Measurements from ENCODE around the gene SOD1.

Gene SOD1

DNA sequence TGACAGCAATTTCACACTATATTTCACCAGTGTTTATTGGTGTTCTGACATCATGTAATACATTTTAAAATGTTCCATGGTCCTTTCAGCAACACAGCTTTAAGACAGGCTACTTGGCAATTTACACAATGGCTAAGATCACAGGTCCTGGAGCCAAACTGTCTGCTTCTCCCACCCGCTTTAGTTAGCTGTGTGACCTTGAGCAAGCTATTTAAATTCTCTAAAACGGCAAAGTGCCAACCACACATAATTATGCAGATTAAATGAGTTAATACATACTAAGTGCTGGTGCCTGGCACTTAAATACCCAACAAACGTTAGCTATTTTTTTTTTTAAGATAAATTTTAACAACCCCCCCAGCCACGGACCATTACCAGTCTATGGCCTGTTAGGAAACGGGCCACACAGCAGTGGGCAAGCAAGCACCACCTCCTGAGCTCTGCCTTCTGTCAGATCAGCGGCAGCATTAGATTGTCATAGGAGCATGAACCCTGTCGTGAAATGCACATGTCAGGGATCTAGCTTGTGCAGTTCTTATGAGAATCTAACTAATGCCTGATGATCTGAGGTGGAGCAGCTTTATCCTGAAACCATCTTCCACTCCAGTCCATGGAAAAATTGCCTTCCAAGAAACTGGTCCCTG is 26.9 kb downstream of the SOD1 start:
- DNase-seq = no peak

DNA sequence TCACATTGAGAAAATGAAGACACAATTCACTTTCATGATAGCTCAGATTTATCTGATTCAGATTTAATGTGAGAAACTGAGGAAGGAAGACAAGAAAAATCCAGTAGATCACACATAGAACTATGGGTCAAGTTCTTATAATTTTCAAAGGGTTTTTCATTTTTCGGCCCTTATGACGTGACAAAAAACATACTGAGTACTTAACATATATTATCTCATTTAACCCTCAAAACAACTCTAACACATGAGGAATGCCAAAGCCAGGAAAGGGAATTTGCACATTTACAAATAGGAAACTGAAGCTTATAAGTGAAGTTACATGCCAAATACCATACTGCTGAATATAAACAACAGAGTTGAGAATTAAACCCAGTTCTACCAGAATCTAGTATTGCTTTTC is 27.6 kb downstream of the SOD1 start:
- no peak for DNase-seq

DNA sequence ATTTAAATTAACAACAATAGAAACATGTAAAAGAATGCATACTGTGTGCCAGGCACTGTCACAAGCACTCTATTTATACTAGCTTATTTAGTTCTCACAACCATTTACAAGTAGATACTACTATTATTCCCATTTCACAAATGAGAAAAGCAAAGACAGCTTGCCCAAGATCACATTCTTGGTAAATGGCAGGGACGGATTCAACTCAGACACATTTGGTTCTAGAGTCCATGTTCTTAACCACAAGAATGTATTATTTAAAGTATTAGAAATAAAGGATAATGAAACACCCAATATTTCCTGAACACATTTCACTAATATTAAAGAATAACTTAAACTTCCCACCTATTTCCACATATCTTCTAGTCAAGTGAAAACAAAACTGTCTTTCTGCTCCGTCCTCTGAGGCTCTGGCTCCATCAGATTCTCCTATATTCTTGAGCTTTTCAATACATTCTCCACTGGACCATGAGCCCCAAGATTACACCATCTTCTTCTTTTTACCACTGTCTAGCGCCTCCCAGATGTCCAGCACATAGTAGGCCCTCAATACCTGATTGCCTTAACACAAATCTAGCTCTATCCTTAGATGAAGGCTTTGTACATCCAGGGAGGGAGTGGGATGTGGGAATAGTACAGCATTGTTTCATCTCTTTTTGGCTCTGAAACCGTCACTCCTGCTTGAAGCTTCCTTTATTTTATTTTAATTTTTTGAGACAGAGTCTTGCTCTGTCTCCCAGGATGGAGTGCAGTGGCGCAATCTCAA is 29.3 kb downstream of the SOD1 start:
- no peak for DNase-seq

DNA sequence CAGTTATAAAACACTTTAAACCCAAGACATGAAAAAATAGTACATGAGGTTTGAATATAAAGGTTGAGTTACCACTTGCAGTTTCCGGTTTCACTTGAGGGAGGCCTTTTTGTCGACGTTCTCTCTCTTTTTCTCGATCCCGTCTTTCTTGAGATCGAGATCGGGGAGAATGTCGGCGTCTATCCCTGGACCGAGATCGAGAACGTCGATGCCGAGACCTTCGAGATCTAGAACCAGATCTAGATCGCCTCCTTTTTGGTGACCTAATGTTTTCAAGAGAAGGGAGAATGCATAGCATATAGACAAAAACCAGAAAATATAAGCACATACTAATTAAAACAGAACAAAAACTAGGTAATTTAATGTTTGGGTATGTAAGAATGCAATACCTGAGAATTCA is 33.7 kb downstream of the SOD1 start:
- no peak for DNase-seq

DNA sequence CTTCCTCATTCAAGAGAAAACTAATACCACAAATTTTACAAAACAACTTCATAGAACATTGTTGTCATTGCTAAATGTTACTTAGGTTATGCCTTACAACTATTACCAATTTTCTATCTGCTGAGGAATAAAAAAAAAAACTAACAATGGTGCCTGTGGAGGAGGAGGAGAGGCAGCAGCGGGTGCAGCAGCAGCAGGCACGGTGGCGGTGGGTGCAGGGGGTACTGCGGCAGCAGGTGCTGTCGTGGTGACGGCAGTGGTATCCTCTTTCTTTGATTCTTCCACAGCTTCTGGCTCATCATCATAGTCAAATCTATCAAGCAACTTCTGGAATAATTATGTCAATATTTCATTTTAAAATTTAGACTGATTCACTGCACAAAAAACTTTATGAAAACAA is 36.9 kb downstream of the SOD1 start:
- DNase-seq = no peak

DNA sequence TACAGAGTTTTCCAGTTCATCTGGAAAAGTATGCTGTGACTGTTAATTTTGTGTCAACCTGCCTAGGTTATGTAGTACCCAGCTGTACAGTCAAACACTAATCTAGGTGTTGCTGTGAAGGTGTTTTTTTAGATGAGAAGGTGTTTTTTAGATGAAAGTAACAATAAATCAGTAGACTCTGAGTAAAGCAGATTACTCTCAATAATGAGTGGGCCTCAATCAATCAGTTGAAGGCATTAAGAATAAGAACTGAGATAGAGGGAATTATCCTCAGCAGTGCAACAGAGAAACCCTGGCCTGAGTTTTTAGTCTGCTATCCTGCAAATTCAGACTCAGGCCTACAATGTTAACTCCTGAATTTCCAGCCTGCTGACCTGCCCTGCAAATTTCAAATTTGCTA is 39.0 kb downstream of the SOD1 start:
- no peak for DNase-seq

DNA sequence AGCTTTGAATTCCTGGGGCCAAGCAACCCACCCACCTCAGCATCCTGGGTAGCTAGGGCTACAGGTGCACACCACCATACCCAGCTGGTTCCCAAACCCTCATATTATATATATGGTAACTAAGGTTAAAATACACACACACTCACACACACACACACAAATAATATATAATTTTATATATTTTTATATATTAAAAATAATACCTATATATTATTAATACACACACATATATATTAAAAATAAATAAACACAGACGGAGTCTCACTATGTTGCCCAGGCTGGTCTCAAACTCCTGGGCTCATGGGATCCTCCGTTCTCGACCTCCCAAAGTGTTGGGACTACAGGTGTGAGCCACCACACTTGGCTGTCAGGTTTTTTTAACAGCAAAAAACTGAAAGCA is 40.5 kb downstream of the SOD1 start:
- DNase-seq = no peak

DNA sequence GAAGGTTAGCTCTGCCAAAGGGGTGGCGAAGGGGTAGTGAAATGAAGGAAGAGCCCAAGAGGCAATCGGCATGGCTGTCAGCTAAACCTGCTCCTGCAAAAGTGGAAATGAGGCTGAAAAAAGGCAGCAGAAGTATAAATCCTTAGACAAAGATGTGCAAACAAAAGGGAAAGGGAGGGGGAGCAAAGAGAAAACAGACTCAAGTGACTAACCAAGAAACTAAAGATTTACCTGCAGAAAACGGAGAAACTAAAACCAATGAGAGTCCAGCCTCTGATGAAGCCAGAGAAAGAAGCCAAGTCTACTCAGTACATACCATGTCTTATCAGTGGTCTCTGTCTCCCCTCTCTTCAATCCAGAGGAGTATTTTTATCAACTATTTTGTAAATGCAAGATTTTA is 47.1 kb downstream of the SOD1 start:
- no peak for DNase-seq

DNA sequence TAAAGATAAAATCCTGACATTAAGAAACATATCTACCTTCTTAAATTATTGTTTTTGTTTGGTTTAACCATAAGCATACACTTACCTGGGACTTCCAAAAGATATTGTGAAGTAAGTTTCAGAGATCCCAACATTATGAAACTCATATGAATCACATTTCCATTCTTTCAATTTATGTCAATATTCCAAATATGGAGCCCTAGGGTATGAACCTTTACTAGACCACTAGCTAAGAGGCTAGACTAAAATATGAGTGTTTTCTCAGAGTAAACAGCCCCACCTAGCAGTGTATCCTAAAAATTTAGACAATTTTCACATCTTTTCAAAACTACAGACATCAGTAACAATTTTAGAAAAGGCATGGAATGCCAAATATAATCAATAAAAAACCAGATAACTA is 48.0 kb downstream of the SOD1 start:
- DNase-seq = no peak

DNA sequence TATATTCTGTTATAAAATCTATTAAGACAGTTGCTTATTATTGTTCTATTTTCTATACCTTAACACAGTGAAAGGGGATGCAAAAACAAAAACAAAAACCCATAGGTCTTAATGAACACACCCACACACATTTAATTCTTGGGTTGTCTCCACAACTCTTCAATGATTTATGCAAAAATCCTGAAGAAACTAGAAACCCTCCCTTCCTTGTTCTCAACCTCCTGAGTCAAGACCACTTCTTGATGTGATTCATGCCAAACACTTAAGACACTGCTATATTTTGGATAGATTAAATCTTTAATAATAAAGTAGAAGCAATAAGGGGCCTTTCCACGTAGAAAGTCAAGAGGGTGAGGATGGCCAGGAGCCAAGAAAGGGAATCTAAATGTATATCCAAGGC is 49.0 kb downstream of the SOD1 start:
- no peak for DNase-seq

DNA sequence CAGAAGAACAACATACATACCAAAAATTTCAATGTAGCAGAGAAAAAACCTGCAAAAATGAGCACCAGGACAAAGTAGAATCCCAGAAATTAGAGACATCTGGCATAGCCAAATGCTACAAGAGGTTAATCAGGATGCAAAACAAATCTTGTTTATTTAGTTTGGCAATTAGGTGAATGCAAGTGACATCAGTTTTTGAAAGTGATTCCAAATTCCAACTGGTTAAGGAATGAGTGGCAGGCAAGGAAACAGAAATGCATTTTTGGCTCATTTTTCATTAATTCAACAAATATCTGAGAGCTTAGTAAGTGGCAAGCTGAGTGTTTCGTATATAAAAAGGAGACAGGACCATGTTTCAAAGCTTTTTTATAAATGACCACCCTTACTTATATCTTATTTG is 51.1 kb downstream of the SOD1 start:
- DNase-seq = no peak

DNA sequence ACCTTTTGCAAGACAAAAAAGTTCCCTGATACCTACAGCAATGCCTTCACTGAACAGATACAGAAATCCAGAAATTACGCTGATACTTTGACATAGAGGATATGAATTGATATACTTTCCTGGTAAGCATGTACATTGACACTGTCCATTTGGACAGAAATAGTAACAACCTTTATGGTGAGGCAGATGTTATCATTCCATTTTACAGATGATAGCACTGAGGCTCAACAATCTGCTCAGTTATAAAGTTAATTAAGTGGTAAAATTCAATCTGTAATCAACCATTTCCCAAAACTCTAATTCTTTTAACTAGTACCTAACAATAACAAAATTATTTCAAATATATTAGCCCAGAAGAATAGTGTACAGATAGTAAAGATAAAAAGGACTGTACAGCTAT is 51.8 kb downstream of the SOD1 start:
- no peak for DNase-seq

DNA sequence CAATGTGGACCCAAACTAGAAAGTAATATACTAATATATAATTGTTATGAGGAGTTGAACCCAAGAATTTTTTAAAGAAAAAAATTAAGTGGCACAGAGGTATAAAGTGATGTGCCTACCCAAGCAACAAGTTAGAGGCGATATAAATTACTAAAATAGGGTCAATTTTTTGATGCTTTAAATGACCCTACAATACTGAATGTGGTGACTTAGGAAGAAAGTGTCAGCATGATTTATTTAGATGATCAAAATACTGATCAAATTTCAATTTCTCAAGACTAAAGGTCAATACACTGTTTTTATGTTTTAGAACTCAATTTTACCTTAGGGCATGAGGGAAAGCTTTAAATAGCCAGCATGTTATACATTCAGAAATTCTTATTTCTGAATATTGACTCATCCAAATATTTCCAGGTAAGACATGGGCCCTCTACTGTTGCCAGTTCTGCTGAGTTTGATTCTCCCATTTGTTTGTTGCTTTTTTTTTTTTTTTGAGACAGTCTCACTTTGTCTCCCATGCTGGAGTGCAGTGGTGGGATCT is 52.3 kb downstream of the SOD1 start:
- no peak for DNase-seq

DNA sequence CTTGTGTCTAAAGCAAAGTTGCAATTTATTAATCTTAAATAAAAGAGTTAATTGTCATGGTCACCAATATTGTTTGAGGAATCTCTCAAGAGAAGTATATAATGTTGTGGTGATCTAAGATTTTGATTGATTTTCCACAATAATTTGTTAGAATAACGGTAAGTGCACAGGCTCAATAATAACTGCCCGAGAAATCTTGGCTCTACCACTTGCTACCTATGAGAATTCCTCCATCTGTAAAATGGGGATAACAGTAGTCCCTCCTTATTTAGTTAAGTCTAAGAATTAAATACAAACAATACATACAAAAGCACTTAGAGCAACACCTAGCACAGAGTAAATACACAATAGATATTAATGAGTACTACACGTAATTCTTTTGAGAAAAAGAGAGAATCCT is 53.6 kb downstream of the SOD1 start:
- DNase-seq = no peak

DNA sequence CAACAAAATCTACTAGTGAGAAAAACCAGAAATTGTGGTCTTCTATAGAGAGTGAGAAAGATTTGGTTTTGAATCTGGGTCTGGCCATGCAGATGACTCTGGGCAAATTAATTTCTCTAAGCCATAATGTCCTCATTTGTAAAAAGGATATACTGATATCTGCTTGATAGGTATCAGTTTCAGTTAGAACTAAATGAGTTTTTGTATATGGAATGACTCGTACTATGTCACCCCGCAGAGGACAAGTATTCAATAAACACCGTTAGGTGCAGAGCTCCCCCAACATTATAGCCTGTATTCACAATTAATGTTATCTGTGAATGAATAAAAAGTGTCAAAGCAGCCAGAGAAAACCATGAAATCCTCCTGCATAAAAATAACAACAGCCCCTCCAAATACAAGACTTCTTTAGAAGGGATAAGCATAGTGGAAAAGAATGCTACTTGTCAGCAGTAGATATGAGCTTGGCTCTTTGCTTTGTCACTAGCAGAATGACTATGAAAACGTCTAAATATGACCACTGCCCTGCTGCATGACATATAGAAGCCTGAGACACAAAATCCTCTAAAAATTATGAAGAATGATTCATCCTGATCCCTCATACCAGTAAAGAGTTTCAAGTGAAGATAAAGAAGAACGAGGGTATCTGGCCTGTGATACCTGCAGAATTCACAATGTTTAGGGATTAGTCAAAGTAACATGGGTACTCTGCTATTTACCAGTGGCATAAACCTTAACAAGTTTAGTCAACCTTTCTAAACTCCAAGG is 54.7 kb downstream of the SOD1 start:
- DNase-seq = no peak

DNA sequence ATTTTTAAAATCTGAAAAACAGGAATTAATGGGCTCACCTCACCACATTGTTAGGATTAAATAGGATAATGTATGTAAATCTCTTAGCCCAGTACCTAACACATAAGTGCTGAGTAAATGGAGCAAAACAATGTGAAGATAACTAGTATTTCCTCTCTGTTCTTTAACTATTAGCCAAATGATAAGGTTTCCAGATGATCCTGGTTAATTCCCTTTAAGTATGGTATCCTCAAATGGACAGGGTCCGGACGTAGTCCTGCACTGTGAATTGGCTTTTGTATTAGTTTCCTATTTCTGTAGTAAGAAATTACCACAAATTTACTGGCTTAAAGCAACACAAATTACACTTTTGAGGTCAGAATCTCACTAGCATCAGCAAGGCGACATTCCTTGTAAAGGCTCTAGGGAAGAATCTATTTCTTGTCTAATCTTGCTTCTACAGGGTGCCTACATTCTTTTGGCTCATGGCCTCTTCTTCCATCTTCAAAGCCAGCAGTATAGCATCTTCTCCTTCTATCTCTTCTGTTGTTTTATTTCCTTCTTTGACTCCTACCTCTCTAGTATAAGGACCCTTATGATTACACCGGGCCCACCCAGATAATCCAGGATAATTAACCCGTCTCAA is 55.4 kb downstream of the SOD1 start:
- no peak for DNase-seq

DNA sequence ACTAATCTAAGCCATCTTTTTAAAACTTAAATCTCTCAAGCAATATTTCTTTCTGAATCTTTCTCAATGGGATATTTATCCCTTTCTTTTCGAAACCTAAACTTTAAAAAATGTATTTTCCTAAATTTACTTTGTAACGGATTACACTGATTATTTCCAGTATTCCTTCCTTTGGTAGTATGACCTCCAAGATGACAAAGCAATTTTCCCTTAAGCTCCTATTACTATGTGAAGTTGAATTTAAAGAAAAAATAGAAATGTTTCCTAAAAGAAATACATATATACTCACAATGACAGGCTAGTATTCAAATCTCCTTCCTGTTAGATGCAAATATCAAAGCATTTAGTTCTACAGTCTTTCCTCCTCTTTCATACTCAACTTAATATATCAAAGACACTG is 56.6 kb downstream of the SOD1 start:
- no peak for DNase-seq
